Caki2 (cell line): ENCODE measurements around the gene PYY. TPM values are rescaled to one million over a fixed set of nuclear protein-coding genes. Genes with fewer than 3 reads are reported as not detected.
"Not testable (repeated sequence)": the region's sequence is repeated elsewhere in the genome, so short reads cannot be mapped to it uniquely, and the experiment has no call there.

Experiments used
- DNase-seq: peaks from one replicate; pipeline ENCODE4 v3.0.0-alpha.2; 2015; ENCODE audit warnings: low read depth
- in situ Hi-C: cut with HindIII; loops from 2 replicates; pipeline ENCODE4 v1.10.0; 2016; ENCODE audit warnings: low sequenced_read_pairs, low pct_unique_long_range_greater_than_20kb, mixed read lengths
- total RNA-seq: library from RNA; depleted of rRNA; stranded (reverse); fragments of >200 nt; shearing (Covaris generic); gene quantifications from 2 replicates; pipeline ENCODE4 v1.2.3, GENCODE V29; 2014; ENCODE audit warnings: low replicate concordance

The PYY gene
- total RNA-seq, 1 experiment from 2014 or later, result not detected

GRCh38 chr17:43952724-43953666 is 745 bp downstream of the PYY start:
- in situ Hi-C loops, result no loop called here
- DNase-seq, result no peak

- DNase-seq, result no peak
- in situ Hi-C loops, result no loop called here
Measured at GRCh38 chr17:43952351-43952723, 1.4 kb downstream of the PYY start.

GRCh38 chr17:43951750-43952149 is 2.0 kb downstream of the PYY start:
- DNase-seq, result no peak
- in situ Hi-C loops, result no loop called here

DNA sequence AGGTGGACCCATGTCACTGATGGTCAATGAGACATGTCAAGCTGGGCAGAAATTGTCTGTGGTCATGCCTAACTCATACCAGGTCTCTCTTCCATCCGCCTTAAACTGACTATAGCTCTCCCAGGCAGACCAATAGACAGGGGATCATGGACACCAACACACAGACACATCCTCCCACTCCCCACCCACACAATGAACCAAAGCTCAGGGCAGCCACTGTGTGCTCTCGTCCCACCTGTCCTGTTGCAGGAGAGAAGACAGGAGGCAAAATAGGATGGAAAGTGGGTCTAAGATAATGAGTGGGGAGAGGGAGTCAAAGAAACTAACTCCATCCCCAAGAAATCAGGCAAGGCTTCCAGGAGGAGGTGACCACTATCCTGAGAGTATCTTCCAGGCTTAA is 3.2 kb downstream of the PYY start:
- in situ Hi-C loops, result no loop called here
- no peak for DNase-seq

DNA sequence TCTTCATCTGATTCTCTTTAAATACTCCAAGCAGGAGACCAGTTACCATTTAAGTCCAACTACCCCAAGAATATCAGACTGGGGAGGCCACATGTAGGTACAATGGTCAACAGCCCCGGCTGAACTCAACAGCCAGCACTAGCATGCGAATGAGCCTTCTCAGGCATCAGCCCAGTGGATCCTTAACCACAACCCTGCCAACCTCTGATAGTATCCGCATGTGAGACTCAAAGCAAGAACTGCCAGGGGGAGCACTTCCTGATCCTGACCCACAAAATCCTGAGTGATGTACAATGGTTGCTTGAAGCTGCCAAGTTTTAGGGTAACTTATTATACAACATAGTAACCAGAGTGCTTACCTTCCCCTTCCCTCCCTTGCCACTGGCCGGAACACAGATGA is 4.0 kb downstream of the PYY start:
- no peak for DNase-seq
- in situ Hi-C loops, result no loop called here

- no peak for DNase-seq
- in situ Hi-C loops, result no loop called here
Measured at GRCh38 chr17:43946781-43947180, 7.0 kb downstream of the PYY start.

- DNase-seq, result no peak
- in situ Hi-C loops, result no loop called here
Measured at GRCh38 chr17:43945074-43945829, 8.5 kb downstream of the PYY start.

DNA sequence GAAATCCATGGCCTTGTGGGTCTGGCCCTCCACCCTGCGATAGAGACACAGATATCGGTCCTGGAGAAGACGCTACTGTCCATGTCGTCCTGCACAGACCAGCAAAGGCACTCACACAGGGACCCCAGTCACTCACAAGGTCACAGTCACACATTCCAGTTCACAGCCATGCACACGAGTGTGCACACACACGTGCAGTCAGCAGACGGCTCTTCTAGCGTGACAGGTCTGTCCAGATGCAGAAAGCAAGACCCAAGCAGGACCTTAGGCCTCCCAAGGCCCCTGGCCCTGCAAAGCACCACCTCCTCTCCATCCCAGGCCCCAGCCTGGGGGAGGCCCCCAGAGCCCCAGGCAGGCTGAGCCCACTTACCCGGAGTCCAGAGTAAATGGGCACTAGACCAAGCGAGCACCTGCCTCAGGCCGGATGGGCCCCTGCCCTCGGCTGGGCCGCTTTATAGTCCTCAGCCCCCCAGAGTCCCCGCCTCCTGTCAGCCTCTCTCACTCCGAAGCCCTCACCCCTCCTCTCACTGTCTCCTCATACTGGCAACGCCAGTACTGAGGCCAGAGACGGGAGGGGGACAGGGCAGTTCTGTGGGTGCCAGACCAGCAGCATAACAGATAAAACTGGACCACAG is 11.6 kb downstream of the PYY start, which contains the start of gene PPY:
TSS of gene PPY (minus strand) at position 426 of the 635 bp plus-strand sequence. CDS start 822 bp downstream, outside the sequence.
- no peak for DNase-seq
- in situ Hi-C loops, result no loop called here

DNA sequence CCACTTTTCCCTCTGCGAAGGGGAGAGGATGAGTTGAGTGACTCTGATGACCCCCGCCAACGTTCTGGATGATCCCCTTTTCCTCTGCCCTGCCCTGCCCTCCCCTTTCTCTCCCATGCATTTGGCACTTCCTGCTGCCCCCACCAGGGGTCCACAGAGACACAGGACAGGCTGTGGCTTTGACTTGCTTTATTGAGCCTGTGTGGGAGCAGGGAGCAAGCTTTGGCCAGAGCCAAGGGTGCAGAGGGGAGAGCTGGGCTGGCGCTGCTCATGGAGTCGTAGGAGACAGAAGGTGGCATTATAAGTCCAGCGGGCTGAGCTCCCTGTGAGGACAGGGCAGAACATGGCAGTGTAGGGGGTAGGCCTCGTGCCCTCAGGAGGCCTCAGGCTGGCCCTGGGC is 13.1 kb downstream of the PYY start:
- peak; percentile 38 for DNase-seq
- in situ Hi-C loops, result no loop called here

DNA sequence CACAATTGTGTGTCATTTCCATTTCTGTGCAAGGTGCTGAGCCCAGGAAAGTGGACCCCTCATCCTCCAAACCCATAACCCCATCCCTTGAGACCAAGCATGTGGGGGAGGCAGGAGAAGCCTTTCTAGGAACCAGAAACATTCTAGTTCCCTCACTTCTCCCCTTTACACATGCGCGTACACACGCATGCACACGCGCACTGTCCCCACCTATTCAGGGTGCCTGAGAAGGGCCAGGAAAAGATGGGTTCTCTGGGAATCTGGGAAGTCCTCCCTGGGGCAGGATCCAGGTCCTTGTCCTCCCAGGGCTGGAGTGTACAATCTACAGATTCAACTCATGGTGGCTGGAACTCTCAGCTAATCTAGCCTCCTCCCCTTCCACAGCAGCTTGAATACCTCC is 13.9 kb downstream of the PYY start:
- in situ Hi-C loops, result no loop called here
- DNase-seq, result no peak

GRCh38 chr17:43939452-43939851 is 14.3 kb downstream of the PYY start:
- in situ Hi-C loops, DNase-seq: not testable (repeated sequence)

- in situ Hi-C loops, result no loop called here
- DNase-seq, result no peak
Measured at GRCh38 chr17:43938838-43939182, 14.9 kb downstream of the PYY start.

- DNase-seq, result no peak
- in situ Hi-C loops, result no loop called here
Measured at GRCh38 chr17:43936434-43936833, 17.3 kb downstream of the PYY start.

GRCh38 chr17:43935926-43936261 is 17.8 kb downstream of the PYY start:
- in situ Hi-C loops, result no loop called here

GRCh38 chr17:43935204-43935925 is 18.4 kb downstream of the PYY start:
- DNase-seq, result no peak
- in situ Hi-C loops, result no loop called here

More at GRCh38 chr17:43935926-43936261, 17.8 kb downstream of the PYY start:
- no peak for DNase-seq

DNA sequence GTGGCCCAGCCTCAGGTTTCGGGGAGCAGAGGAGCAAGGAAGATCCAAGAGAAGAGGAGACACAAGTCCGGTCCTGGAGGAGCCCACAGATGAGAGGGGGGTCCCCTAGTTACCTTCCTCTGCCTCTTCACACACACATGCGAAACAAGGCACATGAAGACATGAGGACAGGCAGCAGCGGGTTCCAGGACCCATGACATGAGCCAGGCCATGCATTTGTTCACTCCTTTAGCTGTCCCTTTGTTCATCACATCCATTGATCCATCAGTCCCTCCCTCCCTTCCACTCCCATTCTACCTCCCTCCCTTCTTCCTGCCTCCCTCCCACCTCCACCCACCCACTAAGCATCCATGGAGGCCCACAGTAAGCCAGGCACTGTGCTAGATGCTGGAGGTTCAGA is 20.8 kb downstream of the PYY start:
- in situ Hi-C loops, result no loop called here

GRCh38 chr17:43932357-43932756 is 21.4 kb downstream of the PYY start:
- no peak for DNase-seq
- in situ Hi-C loops, result no loop called here

More for the DNA sequence above, 20.8 kb downstream of the PYY start:
- no peak for DNase-seq

DNA sequence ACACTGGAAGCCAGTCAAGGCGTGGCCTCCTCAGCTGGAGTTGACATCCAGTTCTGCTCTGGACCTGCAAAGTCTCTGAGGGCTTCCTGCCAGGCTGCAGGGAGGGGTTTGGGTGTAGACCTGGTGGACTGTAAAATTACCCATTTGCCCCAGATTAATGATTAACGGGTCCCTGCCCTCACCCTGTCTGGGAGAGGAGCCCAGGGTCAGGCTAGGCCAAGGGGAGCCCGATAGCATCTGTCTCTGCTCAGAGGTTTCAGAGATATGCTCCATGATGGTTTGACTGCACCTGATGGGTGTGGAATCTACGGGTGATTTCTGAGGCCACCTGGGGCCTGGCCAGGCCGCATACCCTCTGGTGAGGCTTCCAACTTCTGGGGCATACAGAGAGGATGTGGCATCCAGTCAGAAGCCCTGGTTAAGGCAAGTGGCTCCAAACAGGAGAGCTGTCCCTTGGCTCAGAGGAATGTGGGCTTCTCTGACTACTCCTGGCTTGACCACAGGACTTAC is 22.6 kb downstream of the PYY start:
- peak; percentile 87 for DNase-seq
- in situ Hi-C loops, result no loop called here
